A549 (cell line): ENCODE measurements around the gene HES4. TPM values are rescaled to one million over a fixed set of nuclear protein-coding genes. Genes with fewer than 3 reads are reported as not detected.
A peak's percentile ranks its signal among the peaks of the same experiment; 100 is the strongest.

Experiments used
- ATAC-seq, 2 experiments: fragments of 200-7000 bp in 1 of 2; fragments of >200 bp in 1 of 2; cut with Nextera tagmentation in 1 of 2; cut with Tn5 transposase in 1 of 2; 3 replicates each; pipeline versions ENCODE4 v1.8.0 to v1.9.1; 2018 to 2020; ENCODE audit warnings: mild to moderate bottlenecking in 1 of 2, moderate library complexity in 1 of 2
- CTCF ChIA-PET: fragments of 300-600 bp; sonication (Branson Sonifier 250); formaldehyde crosslinking; extraction: SDS; loops from one replicate; lab custom pipeline; 2021; ENCODE audit warnings: antibody characterized with exemption, inconsistent platforms; lab: Yijun Ruan, JAX
- POLR2A ChIA-PET: fragments of 350-600 bp; formaldehyde crosslinking; extraction: SDS; loops from one replicate; lab custom pipeline; 2021; ENCODE audit warnings: antibody characterized with exemption, inconsistent platforms; lab: Yijun Ruan, JAX
- DNase-seq, 2 experiments: peaks; one replicate each; pipeline versions ENCODE4 v3.0.0 to v3.0.0-alpha.2; 2011 to 2016; ENCODE audit warnings: low read depth in 1 of 2, low spot score in 1 of 2
- FAIRE-seq: peaks from 2 replicates; lab custom pipeline; 2011; peaks lifted over from hg19 to GRCh38; lab: Jason Lieb, UNC
- H3K27ac ChIP-seq, 2 experiments: fragments of >200 bp; sonication (Bioruptor Twin); formaldehyde crosslinking; 3 replicates each; pipeline ENCODE4 v1.5.1; 2016 to 2017
- H3K4me1 ChIP-seq: fragments of >200 bp; sonication (Bioruptor Twin); formaldehyde crosslinking; 3 replicates; pipeline ENCODE4 v1.6.1; 2016
- H3K4me2 ChIP-seq: fragments of >200 bp; sonication (Bioruptor Twin); formaldehyde crosslinking; 3 replicates; pipeline ENCODE4 v1.6.1; 2016
- H3K4me3 ChIP-seq: fragments of >200 bp; sonication (Bioruptor Twin); formaldehyde crosslinking; 3 replicates; pipeline ENCODE4 v1.5.1; 2016
- H3K9me3 ChIP-seq: fragments of >200 bp; sonication (Bioruptor Twin); formaldehyde crosslinking; 3 replicates; pipeline ENCODE4 v1.6.1; 2016
- BCL3 ChIP-seq: fragments of >200 bp; sonication (Bioruptor Twin); formaldehyde crosslinking; IDR thresholded peaks from 3 replicates; pipeline ENCODE4 v1.6.1; 2016
- BHLHE40 ChIP-seq: IDR thresholded peaks from 2 replicates; pipeline ENCODE4 v1.6.1; 2012; ENCODE audit warnings: low read depth, low read length, inconsistent platforms
- CBX2 ChIP-seq: fragments of 200-600 bp; sonication (generic); IDR thresholded peaks from 2 replicates; pipeline ENCODE4 v1.6.1; 2016; ENCODE audit warnings: low read depth, mild to moderate bottlenecking, borderline replicate concordance
- CTCF ChIP-seq: fragments of >200 bp; sonication (Bioruptor Twin); formaldehyde crosslinking; IDR thresholded peaks from 3 replicates; pipeline ENCODE4 v1.5.1; 2016
- E2F6 ChIP-seq: IDR thresholded peaks from 2 replicates; pipeline ENCODE4 v1.6.1; 2012; ENCODE audit warnings: low read depth, borderline replicate concordance
- EHF ChIP-seq: fragments of 250-450 bp; sonication (Bioruptor Pico); IDR thresholded peaks from 2 replicates; pipeline ENCODE4 v1.5.0; 2020; ENCODE audit warnings: mild to moderate bottlenecking
- ELK1 ChIP-seq: fragments of 150-350 bp; IDR thresholded peaks from 2 replicates; pipeline ENCODE4 v1.6.1; 2014; ENCODE audit warnings: low read depth, mild to moderate bottlenecking, low read length
- FOSB ChIP-seq: fragments of 250-450 bp; sonication (Bioruptor Pico); IDR thresholded peaks from 2 replicates; pipeline ENCODE4 v1.5.0; 2020; ENCODE audit warnings: mild to moderate bottlenecking, moderate library complexity
- HES2 ChIP-seq: fragments of >200 bp; sonication (Bioruptor Twin); formaldehyde crosslinking; IDR thresholded peaks from 2 replicates; pipeline ENCODE4 v1.6.1; 2016
- HOXB13 ChIP-seq: fragments of 250-450 bp; sonication (Bioruptor Pico); IDR thresholded peaks from 2 replicates; pipeline ENCODE4 v1.5.0; 2020; ENCODE audit warnings: low read depth, mild to moderate bottlenecking, moderate library complexity
- JUN ChIP-seq, 2 experiments: fragments of >200 bp; sonication (Bioruptor Twin); formaldehyde crosslinking; IDR thresholded peaks; 2 replicates in 1 of 2; 3 replicates in 1 of 2; pipeline ENCODE4 v1.6.1; 2016 to 2017
- JUNB ChIP-seq: fragments of >200 bp; sonication (Bioruptor Twin); formaldehyde crosslinking; IDR thresholded peaks from 2 replicates; pipeline ENCODE4 v1.6.1; 2016
- KDM5A ChIP-seq: fragments of 200-600 bp; sonication (generic); IDR thresholded peaks from 2 replicates; pipeline ENCODE4 v1.6.1; 2016; ENCODE audit warnings: antibody characterized with exemption, mild to moderate bottlenecking
- MAFK ChIP-seq: fragments of 450-650 bp; IDR thresholded peaks from 2 replicates; pipeline ENCODE4 v1.6.1; 2014; ENCODE audit not compliant: partially characterized antibody
- MYC ChIP-seq: IDR thresholded peaks from 2 replicates; pipeline ENCODE4 v1.6.1; 2012; ENCODE audit warnings: mild to moderate bottlenecking, inconsistent platforms, low read length, improper control_type of control experiment, borderline replicate concordance
- NPAS2 ChIP-seq: fragments of 250-450 bp; sonication (Bioruptor Pico); IDR thresholded peaks from 2 replicates; pipeline ENCODE4 v1.8.0; 2022; ENCODE audit warnings: mild to moderate bottlenecking, moderate library complexity, borderline replicate concordance
- NR3C1 ChIP-seq: fragments of >200 bp; sonication (Bioruptor Twin); formaldehyde crosslinking; IDR thresholded peaks from 3 replicates; pipeline ENCODE4 v1.6.1; 2017
- RARB ChIP-seq: fragments of 250-450 bp; sonication (Bioruptor Pico); IDR thresholded peaks from 2 replicates; pipeline ENCODE4 v1.8.0; 2021; ENCODE audit warnings: mild to moderate bottlenecking, moderate library complexity
- SREBF2 ChIP-seq: fragments of 450-650 bp; IDR thresholded peaks from 2 replicates; pipeline ENCODE4 v1.6.1; 2014; ENCODE audit warnings: mild to moderate bottlenecking, moderate library complexity
- TP53 ChIP-seq: fragments of 250-450 bp; sonication (Bioruptor Pico); IDR thresholded peaks from 2 replicates; pipeline ENCODE4 v1.5.0; 2021; ENCODE audit warnings: mild to moderate bottlenecking, moderate library complexity
- ZSCAN20 ChIP-seq: fragments of 250-450 bp; sonication (Bioruptor Pico); IDR thresholded peaks from 2 replicates; pipeline ENCODE4 v1.8.0; 2022; ENCODE audit warnings: mild to moderate bottlenecking, moderate library complexity
- WGBS: methylation state at CpG from one replicate; pipeline ENCODE4 v1.1.6; 2017; ENCODE audit errors: missing lambda C conversion rate; 5-methylcytosine and 5-hydroxymethylcytosine counted together
- polyA plus RNA-seq, 4 experiments: library from polyadenylated mRNA; depleted of rRNA in 3 of 4; stranded (reverse); fragments of >200 nt; fragmentation: RNase III in 1 of 4; extraction: RNeasy Plus Mini Kit Qiagen cat#74134 plus additional on column Dnase treatment in 1 of 4; gene quantifications; 2 replicates in 3 of 4; 3 replicates in 1 of 4; pipeline ENCODE4 v1.2.3, GENCODE V29; 2011 to 2017

Gene HES4
- polyA plus RNA-seq, 2 of the 4 experiments (the other 2 are of a cell fraction): 5.9 to 8.4 TPM

GRCh38 chr1:1024149-1024770 is 24.4 kb upstream of the HES4 start:
- ChIA-PET CTCF (interaction anchor here (0.7 to 3.9 kb wide), 8 partner anchors 8 to 42 kb away, joined by 3 to 22 read pairs (median 4); partner anchors contain the start of gene ISG15), POLR2A (no interaction called here)
- Histone ChIP-seq H3K4me3 (peak overlapping the region; percentile 36; the same call in 1 of the 3 replicates), H3K9me3 (no peaks in the 10 kb centered on the region), H3K4me1 (peaks cover 50% of the 10 kb centered on the region), H3K27ac (peak overlapping the region; percentile 86 to 98), H3K4me2 (peak overlapping the region; percentile 98)
- DNase-seq (no peak), ATAC-seq (no peak; a peak in 1 of 6 replicates), FAIRE-seq (no peak)
- TF ChIP-seq NR3C1: no peak
- TF ChIP-seq CBX2: no peak
- TF ChIP-seq E2F6: no peak
- TF ChIP-seq HOXB13: no peak
- no peak for TF ChIP-seq JUNB
- no peak for TF ChIP-seq NPAS2 (CRISPR knock-in tag)
- TF ChIP-seq KDM5A: no peak
- no peak for TF ChIP-seq TP53 (CRISPR knock-in tag)
- TF ChIP-seq MYC: no peak
- no peak for TF ChIP-seq RARB (CRISPR knock-in tag)
- TF ChIP-seq EHF (CRISPR knock-in tag): no peak
- 81% methylated on average over 7 of the region's 9 CpGs for WGBS

GRCh38 chr1:1023700-1024099 is 23.8 kb upstream of the HES4 start:
- peak overlapping the region; percentile 98 for H3K4me2 ChIP-seq
- H3K9me3 ChIP-seq: no peaks in the 10 kb centered on the region
- FAIRE-seq (no peak), ATAC-seq (no peak), DNase-seq (no peak)
- no peak overlapping the region; the same call in 2 of the 3 replicates for H3K4me3 ChIP-seq
- ChIA-PET POLR2A (no interaction called here), CTCF (interaction anchor here (1.0 to 3.9 kb wide), 6 partner anchors 8 to 40 kb away, joined by 3 to 22 read pairs (median 6); partner anchors contain the start of gene ISG15)
- WGBS: no CpG with 5 or more reads among the region's 13 CpGs
- TF ChIP-seq HES2 (no peak), SREBF2 (no peak), BCL3 (no peak), BHLHE40 (no peak), MAFK (no peak), RARB (CRISPR knock-in tag) (no peak), E2F6 (no peak), CTCF (no peak), ELK1 (no peak), FOSB (no peak), KDM5A (no peak), ZSCAN20 (CRISPR knock-in tag) (no peak), JUN (IDR thresholded peaks at IDR 0.05) (no peak), TP53 (CRISPR knock-in tag) (no peak)
- H3K27ac ChIP-seq: peak overlapping the region; percentile 86 to 98
- H3K4me1 ChIP-seq: peaks cover 53% of the 10 kb centered on the region
